Adrenal gland (tissue), 5 donors: ENCODE results near the gene MYO18B.

Source experiments
- CTCF ChIP-seq, 6 experiments: fragments of 450-650 bp in 4 of 6; fragments of 200-600 bp in 2 of 6; sonication (generic) in 1 of 6; IDR thresholded peaks; 1 replicate in 5 of 6; 2 replicates in 1 of 6; pipeline versions ENCODE4 v1.5.1 to v1.8.0; 2016 to 2021; ENCODE audit warnings: antibody characterized with exemption in 6 of 6, mild to moderate bottlenecking in 2 of 6, moderate library complexity in 1 of 6
- POLR2A ChIP-seq, 2 donors: fragments of 450-650 bp; IDR thresholded peaks; one replicate each; pipeline ENCODE4 v1.6.1; 2017; ENCODE audit warnings: antibody characterized with exemption in 2 of 2, mild to moderate bottlenecking in 2 of 2, moderate library complexity in 1 of 2
- donor health status: DM: no; HTN: no; CAD: no.

GRCh38 chr22:26079009-26079408 is 337.0 kb downstream of the MYO18B start:
- TF ChIP-seq CTCF (IDR thresholded peaks at IDR 0.05) (no peak), POLR2A (IDR thresholded peaks at IDR 0.05) (no peak)
